H1 (cell line): ENCODE results near the gene BLVRA.

ENCODE experiments used
- BCL11A ChIP-seq, 2 experiments: IDR thresholded peaks; one replicate each; pipeline ENCODE4 v1.6.1; 2011; ENCODE audit warnings: low read depth in 2 of 2, low read length in 2 of 2, mild to moderate bottlenecking in 2 of 2
- CEBPB ChIP-seq: IDR thresholded peaks from 2 replicates; pipeline ENCODE4 v1.6.1; 2012; ENCODE audit warnings: low read depth, low read length
- EZH2 ChIP-seq: fragments of 200-600 bp; sonication (generic); IDR thresholded peaks from 2 replicates; pipeline ENCODE4 v1.7.1; 2012; ENCODE audit warnings: low read depth, mild to moderate bottlenecking, moderate library complexity, low read length, inconsistent platforms; ENCODE audit not compliant: severe bottlenecking
- MAFK ChIP-seq: IDR thresholded peaks from 2 replicates; pipeline ENCODE4 v1.6.1; 2012; ENCODE audit warnings: low read depth, mild to moderate bottlenecking, improper control_type of control experiment, low read length
- POLR2AphosphoS5 ChIP-seq: IDR thresholded peaks from 2 replicates; pipeline ENCODE4 v1.6.1; 2011; ENCODE audit warnings: low read depth, low read length
- RAD21 ChIP-seq, 2 experiments: IDR thresholded peaks in 1 of 2; conservative IDR thresholded peaks in 1 of 2; 2 replicates each; pipeline ENCODE4 v1.6.1; 2011; ENCODE audit warnings: low read depth in 2 of 2, low read length in 2 of 2, improper control_type of control experiment in 1 of 2, inconsistent platforms in 1 of 2, mild to moderate bottlenecking in 1 of 2, moderate library complexity in 1 of 2
- SP1 ChIP-seq: IDR thresholded peaks from 2 replicates; pipeline ENCODE4 v1.6.1; 2011; ENCODE audit warnings: low read depth, low read length
- TAF1 ChIP-seq: IDR thresholded peaks from 2 replicates; pipeline ENCODE4 v1.6.1; 2011; ENCODE audit warnings: mild to moderate bottlenecking, low read depth, low read length
- TF ChIP-seq, protein P1 (sequence below): IDR thresholded peaks from 2 replicates; pipeline ENCODE4 v1.6.1; 2012; ENCODE audit warnings: low read length, inconsistent platforms
- TF ChIP-seq, protein P2 (sequence below), 3 experiments: IDR thresholded peaks; 1 replicate in 2 of 3; 2 replicates in 1 of 3; pipeline versions ENCODE4 v1.5.1 to v1.6.1; 2011; ENCODE audit warnings: low read length in 3 of 3, mild to moderate bottlenecking in 3 of 3, inconsistent platforms in 2 of 3, low read depth in 1 of 3, moderate library complexity in 1 of 3; ENCODE audit not compliant: insufficient read depth in 1 of 3; ENCODE audit errors: control extremely low read depth in 1 of 3

GRCh38 chr7:43815373-43815772, 56.9 kb downstream of the BLVRA start:
- TF ChIP-seq SP1 (no peak), CEBPB (no peak), RAD21 (IDR thresholded peaks at IDR 0.05 in 1 of 2, conservative IDR thresholded peaks at IDR 0.05 in 1 of 2; ENCODE audit: low read depth in 2 of 2, low read length in 2 of 2) (no peak), EZH2 (no peak), POLR2AphosphoS5 (no peak), BCL11A (IDR thresholded peaks at IDR 0.05; ENCODE audit: low read depth in 2 of 2, low read length in 2 of 2) (no peak), TAF1 (no peak), MAFK (no peak)
- TF ChIP-seq, protein P1, sequence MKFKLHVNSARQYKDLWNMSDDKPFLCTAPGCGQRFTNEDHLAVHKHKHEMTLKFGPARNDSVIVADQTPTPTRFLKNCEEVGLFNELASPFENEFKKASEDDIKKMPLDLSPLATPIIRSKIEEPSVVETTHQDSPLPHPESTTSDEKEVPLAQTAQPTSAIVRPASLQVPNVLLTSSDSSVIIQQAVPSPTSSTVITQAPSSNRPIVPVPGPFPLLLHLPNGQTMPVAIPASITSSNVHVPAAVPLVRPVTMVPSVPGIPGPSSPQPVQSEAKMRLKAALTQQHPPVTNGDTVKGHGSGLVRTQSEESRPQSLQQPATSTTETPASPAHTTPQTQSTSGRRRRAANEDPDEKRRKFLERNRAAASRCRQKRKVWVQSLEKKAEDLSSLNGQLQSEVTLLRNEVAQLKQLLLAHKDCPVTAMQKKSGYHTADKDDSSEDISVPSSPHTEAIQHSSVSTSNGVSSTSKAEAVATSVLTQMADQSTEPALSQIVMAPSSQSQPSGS = no peak
- TF ChIP-seq, protein P2, sequence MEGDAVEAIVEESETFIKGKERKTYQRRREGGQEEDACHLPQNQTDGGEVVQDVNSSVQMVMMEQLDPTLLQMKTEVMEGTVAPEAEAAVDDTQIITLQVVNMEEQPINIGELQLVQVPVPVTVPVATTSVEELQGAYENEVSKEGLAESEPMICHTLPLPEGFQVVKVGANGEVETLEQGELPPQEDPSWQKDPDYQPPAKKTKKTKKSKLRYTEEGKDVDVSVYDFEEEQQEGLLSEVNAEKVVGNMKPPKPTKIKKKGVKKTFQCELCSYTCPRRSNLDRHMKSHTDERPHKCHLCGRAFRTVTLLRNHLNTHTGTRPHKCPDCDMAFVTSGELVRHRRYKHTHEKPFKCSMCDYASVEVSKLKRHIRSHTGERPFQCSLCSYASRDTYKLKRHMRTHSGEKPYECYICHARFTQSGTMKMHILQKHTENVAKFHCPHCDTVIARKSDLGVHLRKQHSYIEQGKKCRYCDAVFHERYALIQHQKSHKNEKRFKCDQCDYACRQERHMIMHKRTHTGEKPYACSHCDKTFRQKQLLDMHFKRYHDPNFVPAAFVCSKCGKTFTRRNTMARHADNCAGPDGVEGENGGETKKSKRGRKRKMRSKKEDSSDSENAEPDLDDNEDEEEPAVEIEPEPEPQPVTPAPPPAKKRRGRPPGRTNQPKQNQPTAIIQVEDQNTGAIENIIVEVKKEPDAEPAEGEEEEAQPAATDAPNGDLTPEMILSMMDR (IDR thresholded peaks at IDR 0.05; ENCODE audit: control extremely low read depth in 1 of 3, insufficient read depth in 1 of 3, low read depth in 1 of 3, low read length in 3 of 3) = no peak
